GM21619 (cell line): ENCODE results near the gene CXCL10.
A peak's percentile ranks its signal among the peaks of the same experiment; 100 is the strongest.
"Not testable (repeated sequence)": the region's sequence is repeated elsewhere in the genome, so short reads cannot be mapped to it uniquely, and the experiment has no call there.

ENCODE experiments used
- ATAC-seq: cut with Tn5 transposase; IDR thresholded peaks from one replicate; pipeline ENCODE4 v1.9.1; 2021; ENCODE audit not compliant: unreplicated experiment

CXCL10 gene

DNA sequence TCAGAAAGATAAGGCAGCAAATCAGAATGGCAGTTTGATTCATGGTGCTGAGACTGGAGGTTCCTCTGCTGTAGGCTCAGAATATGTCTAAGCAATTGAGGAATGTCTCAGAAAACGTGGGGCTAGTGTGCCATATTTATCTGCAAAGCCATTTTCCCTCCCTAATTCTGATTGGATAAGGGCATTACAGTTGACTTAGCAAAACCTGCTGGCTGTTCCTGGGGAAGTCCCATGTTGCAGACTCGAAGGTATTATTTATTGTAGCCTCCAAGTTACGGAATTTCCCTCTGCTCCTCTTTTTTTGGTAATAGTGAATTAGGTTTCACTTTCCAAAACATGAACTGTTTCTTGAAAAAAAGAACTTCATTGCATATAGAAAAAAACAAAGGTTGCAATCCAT, at the start of gene CXCL10:
Gene CXCL10, minus strand, starts transcription at position 109 of the 400 bp plus-strand sequence. Its CDS starts 66 bp downstream, at position 43.
- ATAC-seq, result no peak

GRCh38 chr4:76072760-76073159, 49.5 kb upstream of the CXCL10 start:
- no peak for ATAC-seq

GRCh38 chr4:76067652-76068286, 44.5 kb upstream of the CXCL10 start:
- ATAC-seq, result peak; percentile 81

- ATAC-seq, result no peak
Measured at GRCh38 chr4:76066546-76066945, 43.2 kb upstream of the CXCL10 start.

- ATAC-seq, result peak; percentile 59
Measured at GRCh38 chr4:76061982-76062381, 38.7 kb upstream of the CXCL10 start.

DNA sequence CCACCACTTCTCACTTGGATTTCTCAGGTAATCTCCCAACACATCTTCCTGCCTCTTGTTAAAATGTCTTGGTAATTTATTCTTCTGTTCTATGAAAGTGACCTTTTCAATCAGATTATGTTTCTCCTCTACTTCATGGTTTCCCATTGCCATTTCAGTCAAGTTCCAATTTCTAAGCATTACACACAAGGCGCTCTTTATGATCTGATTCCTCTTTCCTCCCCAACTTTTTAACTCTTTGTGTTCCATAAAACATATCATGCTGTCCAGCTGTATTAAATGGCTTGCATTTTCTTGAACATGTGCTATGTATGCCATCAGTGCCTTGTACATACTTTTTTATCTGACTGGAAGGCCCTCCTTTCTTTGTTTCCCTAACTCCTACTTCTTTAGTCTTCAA, 38.1 kb upstream of the CXCL10 start:
- ATAC-seq, result no peak

GRCh38 chr4:76060506-76060905, 37.2 kb upstream of the CXCL10 start:
- ATAC-seq, result no peak

GRCh38 chr4:76059750-76060149, 36.5 kb upstream of the CXCL10 start:
- ATAC-seq, result no peak

GRCh38 chr4:76058888-76059426, 35.7 kb upstream of the CXCL10 start:
- ATAC-seq, result no peak

DNA sequence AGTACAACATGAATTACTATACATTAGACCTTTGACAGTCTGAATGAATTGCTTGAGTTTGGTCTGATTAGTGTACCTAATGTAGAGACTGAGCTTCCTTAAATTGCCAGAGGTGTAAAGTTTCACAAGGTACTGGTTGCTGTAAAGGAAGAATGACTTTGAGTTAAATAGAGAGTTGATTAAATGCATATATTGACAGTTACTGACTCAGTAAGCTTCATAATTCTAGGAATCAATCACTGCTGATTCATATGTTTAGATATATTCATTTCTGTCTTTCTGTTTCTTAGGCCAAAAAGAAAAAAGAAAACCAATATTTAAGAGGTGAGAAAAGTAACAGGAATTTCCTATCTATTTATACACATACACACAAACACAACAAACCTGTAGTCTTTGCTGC, 35.0 kb upstream of the CXCL10 start:
- peak; percentile 43 for ATAC-seq

- ATAC-seq, result no peak
Measured at GRCh38 chr4:76055421-76055820, 32.1 kb upstream of the CXCL10 start.

DNA sequence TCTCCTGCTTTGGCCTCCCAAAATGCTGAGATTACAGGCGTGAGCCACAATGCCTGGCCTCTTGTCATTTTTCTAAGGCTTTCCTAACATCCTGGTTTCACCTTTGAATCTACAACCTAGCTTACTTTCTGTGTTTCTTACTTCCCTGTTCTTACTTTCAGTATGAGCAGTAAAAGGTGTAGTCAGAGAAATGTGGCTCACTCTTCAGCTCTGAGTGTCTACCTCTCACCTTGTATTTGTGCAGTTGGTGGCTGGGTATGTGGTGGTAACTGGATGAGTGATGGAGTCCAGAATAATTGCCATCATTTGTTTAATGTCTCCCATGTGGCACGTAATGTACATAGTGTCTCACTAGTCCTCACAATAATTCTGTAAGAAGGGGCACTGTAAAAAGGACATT, 31.7 kb upstream of the CXCL10 start:
- peak; percentile 93 for ATAC-seq

- ATAC-seq, result no peak
Measured at GRCh38 chr4:76053730-76054129, 30.4 kb upstream of the CXCL10 start.

DNA sequence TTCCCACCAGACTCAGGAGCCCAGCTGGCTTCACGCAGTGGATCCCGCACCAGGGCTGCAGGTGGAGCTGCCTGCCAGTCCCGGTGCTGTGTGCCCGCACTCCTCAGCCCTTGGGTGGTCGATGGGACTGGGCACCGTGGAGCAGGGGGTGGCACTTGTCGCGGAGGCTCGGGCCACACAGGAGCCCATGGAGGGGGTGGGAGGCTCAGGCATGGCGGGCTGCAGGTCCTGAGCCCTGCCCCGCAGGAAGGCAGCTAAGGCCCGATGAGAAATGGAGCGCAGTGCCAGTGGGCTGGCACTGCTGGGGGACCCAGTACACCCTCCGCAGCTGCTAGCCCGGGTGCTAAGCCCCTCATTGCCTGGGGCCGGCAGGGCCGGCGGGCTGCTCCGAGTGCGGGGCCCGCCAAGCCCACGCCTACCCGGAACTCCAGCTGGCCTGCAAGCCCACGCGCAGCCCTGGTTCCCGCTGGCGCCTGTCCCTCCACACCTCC, 27.3 kb upstream of the CXCL10 start:
- ATAC-seq, result not testable (repeated sequence)

- not testable (repeated sequence) for ATAC-seq
Measured at GRCh38 chr4:76049860-76050416, 26.6 kb upstream of the CXCL10 start.

GRCh38 chr4:76044686-76045085, 21.4 kb upstream of the CXCL10 start:
- not testable (repeated sequence) for ATAC-seq

- ATAC-seq, result not testable (repeated sequence)
Measured at GRCh38 chr4:76043306-76043705, 20.0 kb upstream of the CXCL10 start.

DNA sequence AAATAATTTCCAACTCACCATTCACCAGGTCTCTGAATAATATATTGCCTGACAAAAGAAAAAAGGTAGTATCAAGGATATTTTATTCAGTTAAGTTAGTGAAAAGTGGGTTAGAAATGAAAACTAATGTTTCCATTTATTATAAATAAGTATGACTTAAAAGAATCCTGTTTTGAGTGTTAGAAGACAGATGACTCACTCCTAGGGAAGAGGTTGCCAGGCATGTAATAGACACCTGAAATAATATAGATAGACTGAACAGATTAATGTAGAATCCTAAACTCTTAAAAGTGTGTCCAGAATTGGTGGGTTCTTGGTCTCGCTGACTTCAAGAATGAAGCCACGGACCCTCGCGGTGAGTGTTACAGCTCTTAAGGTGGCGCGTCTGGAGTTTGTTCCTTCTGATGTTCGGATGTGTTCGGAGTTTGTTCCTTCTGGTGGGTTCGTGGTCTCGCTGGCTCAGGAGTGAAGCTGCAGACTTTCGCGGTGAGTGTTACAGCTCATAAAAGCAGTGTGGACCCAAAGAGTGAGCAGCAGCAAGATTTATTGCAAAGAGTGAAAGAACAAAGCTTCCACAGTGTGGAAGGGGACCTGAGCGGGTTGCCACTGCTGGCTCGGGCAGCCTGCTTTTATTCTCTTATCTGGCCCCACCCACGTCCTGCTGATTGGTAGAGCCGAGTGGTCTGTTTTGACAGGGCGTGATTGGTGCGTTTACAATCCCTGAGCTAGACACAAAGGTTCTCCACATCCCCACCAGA, 19.1 kb upstream of the CXCL10 start:
- ATAC-seq, result not testable (repeated sequence)

DNA sequence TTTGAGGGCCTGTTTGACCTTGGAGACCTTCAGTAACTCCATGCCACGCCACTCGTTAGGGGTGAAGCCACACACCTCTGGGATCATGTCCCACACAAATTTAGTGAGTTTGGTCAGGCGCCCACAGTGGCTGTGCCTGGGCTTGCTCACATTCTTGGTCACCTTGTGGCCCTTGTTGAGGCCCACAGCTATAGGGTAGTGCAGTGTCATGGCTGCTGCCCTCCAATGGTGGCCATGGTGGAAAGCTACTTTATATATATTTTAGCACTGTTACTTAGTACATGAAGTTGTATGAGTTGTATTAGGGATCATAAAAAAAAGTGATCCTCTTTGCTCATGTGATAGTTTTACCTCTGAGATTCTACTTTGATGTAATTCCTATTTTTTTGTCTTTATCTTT, 13.6 kb upstream of the CXCL10 start:
- ATAC-seq, result no peak

- no peak for ATAC-seq
Measured at GRCh38 chr4:76035799-76036380, 12.6 kb upstream of the CXCL10 start, which contains the start of gene CXCL11. CXCL11 (minus strand) TSS chr4:76036070; CDS start chr4:76035987, 83 bp downstream.

GRCh38 chr4:76035141-76035540, 11.8 kb upstream of the CXCL10 start:
- ATAC-seq, result no peak
